Urothelium cell line (cell line): ENCODE measurements around the gene ANKRD29.
A peak's percentile ranks its signal among the peaks of the same experiment; 100 is the strongest.
"Not testable (repeated sequence)": the region's sequence is repeated elsewhere in the genome, so short reads cannot be mapped to it uniquely, and the experiment has no call there.

ENCODE experiments used
- DNase-seq: peaks from one replicate; pipeline ENCODE4 v3.0.0; 2011; ENCODE audit warnings: low spot score, mixed read lengths
- FAIRE-seq: peaks from 2 replicates; lab custom pipeline; 2011; peaks lifted over from hg19 to GRCh38; lab: Jason Lieb, UNC

ANKRD29 gene

DNA sequence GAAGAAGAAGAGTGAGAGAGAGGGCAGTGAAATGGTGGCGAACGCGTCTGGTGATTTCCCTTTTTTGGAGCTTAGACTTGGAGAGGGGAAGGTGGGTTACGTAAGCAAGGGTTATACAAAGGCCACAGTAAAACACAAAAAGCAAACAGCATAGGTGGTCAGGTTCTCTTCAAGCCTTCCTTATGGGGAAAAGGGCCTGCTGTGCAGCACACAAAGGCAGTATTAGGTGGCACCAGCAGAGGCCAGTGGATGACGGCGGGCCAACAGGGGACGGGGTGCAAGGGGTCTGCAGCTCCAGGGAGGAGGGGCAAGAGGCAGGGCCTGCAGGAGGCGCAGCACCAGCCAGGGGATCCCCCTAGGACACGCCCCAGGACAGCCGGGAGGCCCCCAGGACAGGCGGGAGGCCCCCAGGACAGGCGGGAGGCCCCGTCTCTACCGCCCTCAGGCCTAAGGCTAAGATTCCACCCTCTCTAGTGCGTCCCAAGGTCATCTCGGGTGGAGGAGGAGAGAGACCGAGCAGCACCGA lies 43.8 kb downstream of the ANKRD29 start:
- FAIRE-seq, result no peak
- no peak for DNase-seq

DNA sequence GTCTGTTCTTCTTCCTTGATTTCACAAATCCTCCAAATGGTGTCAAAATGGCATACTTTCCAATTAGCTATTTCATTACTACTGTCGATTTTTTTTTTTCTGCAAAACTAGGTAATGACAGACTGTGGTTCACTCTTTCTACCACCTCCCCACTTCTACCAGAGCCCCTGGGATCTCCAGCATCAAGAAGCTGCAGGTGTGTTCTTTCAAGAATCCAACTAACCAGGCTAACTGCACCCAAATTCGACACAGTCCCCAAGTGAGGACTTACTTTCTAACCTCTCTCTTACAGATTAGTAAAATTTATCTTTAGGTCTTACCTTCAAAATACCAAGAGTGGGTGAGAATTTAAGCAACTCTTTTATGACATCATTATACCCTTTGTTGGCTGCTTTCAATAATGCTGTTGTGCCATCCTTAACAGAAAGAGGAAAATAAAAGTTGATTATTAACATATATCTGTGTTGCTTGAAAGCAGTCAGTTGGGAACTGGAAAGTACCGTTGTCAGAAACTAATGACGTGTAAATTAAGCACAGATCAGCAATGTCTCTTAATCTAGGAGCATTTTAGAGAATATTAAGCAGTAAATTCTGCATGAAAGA lies 45.2 kb downstream of the ANKRD29 start:
- FAIRE-seq (no peak), DNase-seq (no peak)

DNA sequence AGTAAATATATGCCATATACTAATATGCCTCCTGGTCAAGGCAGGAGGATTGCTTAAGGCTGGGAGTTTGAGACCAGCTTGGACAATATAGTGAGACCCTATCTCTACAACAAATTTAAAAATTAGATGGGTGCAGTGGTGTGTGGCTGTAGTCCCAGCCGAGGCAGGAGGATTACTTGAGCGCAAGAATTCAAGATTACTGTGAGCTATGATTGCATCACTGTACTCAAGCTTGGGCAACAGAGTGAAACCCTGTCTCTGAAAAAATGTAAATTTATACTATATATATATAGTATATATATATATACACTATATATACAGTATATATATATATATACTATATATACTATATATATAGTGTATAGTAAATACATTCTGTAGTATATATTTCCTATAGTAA lies 46.5 kb downstream of the ANKRD29 start:
- FAIRE-seq (no peak), DNase-seq (no peak)

GRCh38 chr18:23614891-23615290 lies 47.8 kb downstream of the ANKRD29 start:
- FAIRE-seq, result no peak
- DNase-seq, result no peak

- FAIRE-seq (no peak), DNase-seq (no peak)
Measured at GRCh38 chr18:23614413-23614812, 48.3 kb downstream of the ANKRD29 start.

GRCh38 chr18:23613091-23613475 lies 49.6 kb downstream of the ANKRD29 start:
- DNase-seq, FAIRE-seq: not testable (repeated sequence)

GRCh38 chr18:23612434-23613090 lies 50.1 kb downstream of the ANKRD29 start:
- no peak for FAIRE-seq
- DNase-seq, result no peak

GRCh38 chr18:23609390-23610023 lies 53.2 kb downstream of the ANKRD29 start:
- FAIRE-seq (no peak), DNase-seq (no peak)

DNA sequence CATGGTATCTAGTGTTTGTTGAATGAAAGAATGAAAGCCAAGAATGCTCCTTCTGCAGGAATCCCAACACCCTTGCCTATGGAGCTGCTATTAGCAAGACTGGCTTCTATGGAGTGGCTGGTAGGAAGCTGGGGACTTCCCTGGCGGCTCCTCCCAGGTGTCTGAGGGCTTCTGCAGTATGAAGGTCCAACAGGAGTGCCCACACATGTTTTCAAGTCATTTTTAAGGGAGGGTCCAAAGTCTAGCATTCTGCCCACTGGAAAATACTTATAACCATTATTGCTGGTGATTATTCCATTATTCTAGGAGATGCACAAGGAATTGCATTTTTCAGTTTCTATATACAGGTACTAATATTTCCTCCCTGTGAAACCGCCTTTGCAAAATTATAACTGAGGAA lies 54.5 kb downstream of the ANKRD29 start:
- FAIRE-seq (no peak), DNase-seq (no peak)

GRCh38 chr18:23605941-23606340 lies 56.8 kb downstream of the ANKRD29 start:
- DNase-seq (no peak), FAIRE-seq (no peak)

DNA sequence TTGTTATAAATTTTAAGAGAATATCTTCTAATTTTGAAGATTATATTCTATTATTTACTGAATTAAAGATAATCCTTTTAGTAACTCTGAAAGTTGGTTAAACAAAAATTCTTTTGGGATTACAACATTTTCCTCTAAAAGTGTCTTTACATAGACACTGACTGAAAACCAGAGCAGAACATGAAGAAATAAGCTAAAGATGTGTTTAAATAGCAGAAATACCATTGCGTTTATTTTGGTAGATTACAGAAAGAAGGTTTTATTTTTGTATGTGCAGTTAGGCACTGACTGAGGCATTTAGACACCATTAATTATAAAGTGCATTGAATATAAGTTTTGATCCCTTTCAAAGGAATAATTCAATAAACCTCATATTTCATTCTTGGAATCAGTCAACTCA lies 62.9 kb downstream of the ANKRD29 start:
- no peak for DNase-seq
- no peak for FAIRE-seq

DNA sequence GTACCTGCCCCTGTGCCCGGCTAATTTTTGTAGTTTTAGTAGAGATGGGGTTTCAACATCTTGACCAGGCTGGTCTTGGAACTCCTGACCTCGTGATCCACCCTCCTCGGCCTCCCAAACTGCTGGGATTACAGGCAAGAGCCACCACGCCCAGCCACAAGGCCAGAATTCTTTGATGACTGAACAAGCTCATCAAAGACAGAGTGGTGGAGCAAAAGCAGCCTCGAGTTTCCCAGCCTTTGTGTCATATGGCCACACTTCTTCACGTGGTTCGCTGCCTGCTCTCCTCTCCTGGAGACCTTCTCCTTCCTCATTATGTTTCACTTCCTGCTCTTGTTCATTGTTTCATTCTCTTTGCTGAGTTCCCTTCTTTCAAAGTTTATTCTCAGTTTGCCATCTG lies 66.5 kb downstream of the ANKRD29 start:
- no peak for FAIRE-seq
- DNase-seq, result no peak

GRCh38 chr18:23595591-23595990 lies 67.1 kb downstream of the ANKRD29 start:
- no peak for FAIRE-seq
- DNase-seq, result no peak

GRCh38 chr18:23593720-23594119 lies 69.0 kb downstream of the ANKRD29 start:
- DNase-seq, result peak; percentile 10

DNA sequence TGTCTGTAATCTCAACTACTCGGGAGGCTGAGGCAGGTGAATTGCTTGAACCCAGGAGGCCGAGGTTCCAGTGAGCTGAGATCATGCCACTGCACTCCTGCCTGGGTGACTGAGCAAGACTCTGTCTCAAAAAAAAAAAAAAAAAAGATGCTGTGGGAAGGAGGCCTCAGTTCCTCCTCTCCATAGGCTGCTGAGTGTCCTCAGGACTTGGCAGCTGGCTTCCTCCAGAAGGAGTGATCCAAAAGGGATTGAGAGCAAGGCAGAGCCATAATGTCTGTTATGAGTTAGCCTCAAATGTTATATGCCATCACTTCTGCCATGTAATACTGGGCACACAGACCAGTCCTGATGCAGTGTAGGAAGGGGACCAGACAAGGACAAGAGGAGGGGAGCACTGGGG lies 69.8 kb downstream of the ANKRD29 start:
- FAIRE-seq (no peak), DNase-seq (no peak)

More at GRCh38 chr18:23593720-23594119, 69.0 kb downstream of the ANKRD29 start:
- FAIRE-seq, result no peak

GRCh38 chr18:23591011-23591410 lies 71.7 kb downstream of the ANKRD29 start:
- no peak for DNase-seq

GRCh38 chr18:23588836-23589560 lies 73.7 kb downstream of the ANKRD29 start:
- no peak for FAIRE-seq

More at GRCh38 chr18:23591011-23591410, 71.7 kb downstream of the ANKRD29 start:
- FAIRE-seq, result no peak

GRCh38 chr18:23587220-23587642 lies 75.5 kb downstream of the ANKRD29 start:
- FAIRE-seq, result no peak

More at GRCh38 chr18:23588836-23589560, 73.7 kb downstream of the ANKRD29 start:
- DNase-seq, result peak; percentile 20

GRCh38 chr18:23586249-23587196 lies 76.2 kb downstream of the ANKRD29 start, which contains the start of gene NPC1:
TSS of gene NPC1 (minus strand) at chr18:23586506. CDS start at chr18:23586343, 163 bp downstream.
- no peak for FAIRE-seq
- peak; percentile 77 for DNase-seq

More at GRCh38 chr18:23587220-23587642, 75.5 kb downstream of the ANKRD29 start:
- no peak for DNase-seq

GRCh38 chr18:23585897-23586248 lies 76.8 kb downstream of the ANKRD29 start:
- DNase-seq (no peak), FAIRE-seq (no peak)
